Suppressor macrophage treated with lipopolysaccharide for 4 hours (primary cell): ENCODE measurements around the gene RASSF7.

Source experiments
- DNase-seq: peaks from one replicate; pipeline ENCODE4 v3.0.0-alpha.2; 2020

RASSF7 gene

DNA sequence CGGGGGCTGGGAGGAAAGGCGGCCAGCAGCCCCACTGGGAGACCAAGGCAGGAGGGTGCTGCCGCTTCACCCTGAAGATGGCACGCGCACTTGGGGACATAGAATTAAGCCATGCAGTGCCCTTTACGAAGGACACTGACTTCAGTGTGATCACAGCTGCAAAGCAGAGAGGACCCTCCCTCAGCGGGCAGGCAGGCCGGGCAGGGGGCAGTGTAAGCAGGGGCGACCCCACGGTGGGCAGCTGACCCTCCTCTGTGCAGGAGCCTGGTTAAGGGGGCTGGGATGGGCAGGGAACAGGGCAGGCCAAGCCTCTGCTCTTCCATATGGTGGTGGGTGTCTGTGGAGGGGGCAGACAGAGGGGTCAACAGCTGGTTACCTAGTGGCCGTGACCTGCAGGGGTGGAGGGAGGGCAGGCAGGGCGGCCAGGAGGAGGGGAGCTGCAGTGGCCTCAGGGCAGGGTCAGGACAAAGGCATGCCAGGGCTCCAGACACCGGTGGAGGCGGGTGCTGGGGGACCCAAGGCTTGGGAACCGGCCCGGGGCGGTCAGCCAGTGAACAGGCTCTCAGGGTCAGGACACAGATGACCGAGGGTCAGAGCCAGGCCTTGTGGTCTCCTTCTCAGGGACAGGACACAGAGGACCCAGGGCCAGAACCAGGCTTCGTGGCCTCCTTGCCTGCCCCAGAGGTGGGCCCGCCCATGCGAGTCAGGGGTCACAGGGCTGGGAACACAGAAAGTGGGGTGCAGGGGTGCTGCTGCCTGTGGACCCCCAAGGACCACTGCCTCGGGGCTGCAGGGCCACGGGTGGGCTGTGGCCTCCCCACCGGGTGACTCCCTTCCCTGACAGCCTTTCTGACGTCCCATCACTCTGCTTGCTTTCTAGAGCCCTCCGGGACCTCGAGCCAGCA is 7.4 kb upstream of the RASSF7 start:
- no peak for DNase-seq

DNA sequence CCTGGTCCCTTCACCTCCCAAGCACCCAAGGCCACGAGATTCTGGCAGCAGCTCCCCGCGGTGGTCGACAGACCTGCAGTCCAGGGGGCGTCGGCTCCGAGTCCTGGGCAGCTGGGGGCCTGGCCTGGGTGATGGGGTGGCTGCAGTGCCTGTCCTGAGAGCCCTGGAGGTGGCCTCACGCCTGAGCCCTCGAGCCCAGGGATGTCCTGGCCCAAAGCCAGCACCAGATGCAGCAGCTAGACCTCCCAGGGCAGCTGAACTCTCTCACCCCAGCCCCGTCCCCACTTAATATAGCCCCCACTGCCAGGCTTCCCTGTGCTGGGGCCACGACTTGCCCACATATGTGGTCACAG is 6.8 kb upstream of the RASSF7 start:
- no peak for DNase-seq

DNA sequence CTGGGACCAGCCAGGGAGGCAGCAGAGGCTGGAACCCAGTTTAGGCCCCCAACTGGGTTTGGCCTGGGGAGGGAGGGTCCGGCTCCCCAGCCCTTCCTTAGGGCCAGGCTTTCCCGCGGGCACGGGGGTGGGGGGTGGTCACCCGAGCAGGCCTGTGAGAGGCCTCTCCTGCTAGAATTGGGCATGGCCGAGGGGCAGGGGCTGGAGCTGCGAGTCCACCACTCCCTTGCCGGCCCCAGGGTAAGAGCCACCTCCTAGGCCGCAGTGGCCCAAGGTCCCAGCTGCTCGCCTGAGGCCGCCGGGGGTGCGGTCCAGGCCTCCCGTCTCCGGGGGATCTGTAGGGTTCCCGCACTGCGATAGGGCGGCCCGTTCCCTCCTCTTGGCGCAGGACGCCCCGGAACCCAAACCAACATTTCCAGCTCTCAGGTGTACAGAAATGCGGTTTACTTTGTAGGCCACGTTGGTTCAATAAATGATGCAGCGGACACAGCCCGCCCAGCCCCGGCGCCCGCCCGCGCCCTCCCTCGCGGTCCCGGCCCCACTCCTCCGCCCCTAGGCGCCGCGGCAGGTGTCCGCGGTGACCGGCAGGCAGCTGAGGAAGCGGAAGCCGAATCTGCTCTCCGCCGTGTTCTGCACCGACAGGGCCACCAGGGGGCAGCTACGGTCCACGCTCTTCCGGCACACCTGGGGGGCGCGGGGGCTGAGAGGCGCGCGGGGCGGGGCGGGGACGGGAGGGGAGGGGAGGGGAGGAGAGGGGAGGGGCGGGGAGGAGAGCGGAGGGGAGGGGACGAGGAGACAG is 6.1 kb upstream of the RASSF7 start:
- DNase-seq = peak; percentile 61

DNA sequence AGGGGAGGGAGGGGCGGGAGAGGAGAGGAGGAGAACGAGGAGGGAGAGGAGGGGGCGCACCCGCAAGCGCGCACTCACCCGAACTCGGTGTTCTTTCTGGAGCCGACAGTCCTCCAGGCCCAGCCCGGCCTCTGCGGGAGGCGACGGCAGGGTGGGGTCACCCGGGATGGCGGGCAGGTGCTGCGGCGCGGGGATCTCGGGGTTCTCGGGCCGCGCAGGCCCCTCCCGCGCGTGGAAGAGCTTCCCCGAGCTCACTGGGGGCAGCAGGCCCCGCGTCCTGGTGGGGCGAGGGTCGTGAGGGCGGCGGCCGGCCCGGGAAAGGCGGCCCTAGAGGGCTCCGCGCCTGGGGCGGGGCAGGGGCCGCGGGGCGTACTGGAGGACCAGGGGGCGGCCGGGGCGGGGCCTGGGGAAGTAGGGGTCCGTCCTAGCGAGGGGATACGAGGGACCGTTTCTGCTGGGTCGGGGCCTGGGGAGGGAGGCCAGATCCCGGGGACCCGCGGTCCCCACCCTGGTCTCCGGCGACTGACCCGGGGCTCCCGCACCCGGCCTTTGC is 5.5 kb upstream of the RASSF7 start:
- no peak for DNase-seq

DNA sequence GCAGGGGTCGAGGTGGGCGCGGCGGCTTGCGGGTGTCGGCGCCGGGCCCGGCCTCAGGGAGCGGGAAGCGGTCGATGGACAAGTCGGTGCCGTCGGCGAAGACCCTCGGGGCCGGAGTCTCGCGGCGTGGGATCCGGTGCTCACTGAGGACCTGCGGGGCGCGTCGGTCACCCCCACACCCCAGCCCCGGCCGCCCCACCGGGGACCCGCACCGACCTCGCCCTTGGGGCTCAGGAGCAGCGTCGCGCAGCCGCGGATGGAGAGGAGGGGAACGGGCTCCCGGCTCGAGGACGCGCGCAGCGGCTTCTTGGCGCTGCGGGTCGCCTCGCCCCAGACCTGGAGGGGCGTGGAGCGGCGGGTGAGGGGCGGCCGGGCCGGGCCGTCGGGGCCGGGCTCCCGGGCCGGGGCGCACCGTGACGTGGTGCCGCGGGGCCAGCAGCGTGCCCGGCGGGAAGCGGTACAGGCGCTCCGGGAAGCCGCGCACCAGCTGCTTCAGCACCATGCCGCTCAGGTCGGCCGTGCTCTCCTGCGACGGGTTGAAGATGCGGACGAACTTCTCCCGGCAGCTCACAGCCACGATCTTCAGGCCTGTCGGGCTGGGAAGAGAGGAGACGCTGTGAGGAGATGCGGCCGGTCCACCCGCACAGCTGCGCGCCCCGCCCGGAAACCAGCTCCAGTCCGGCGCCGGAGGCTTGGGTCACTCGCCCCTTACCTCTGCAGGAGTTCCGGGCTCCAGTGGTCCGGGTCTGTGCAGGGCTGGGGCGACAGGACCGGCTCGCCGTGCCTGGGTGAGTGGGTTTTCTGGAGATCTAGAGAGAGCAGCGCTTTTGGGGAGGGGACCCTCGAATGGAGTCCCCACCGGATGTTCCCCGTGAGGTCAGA is 4.7 kb upstream of the RASSF7 start:
- no peak for DNase-seq

DNA sequence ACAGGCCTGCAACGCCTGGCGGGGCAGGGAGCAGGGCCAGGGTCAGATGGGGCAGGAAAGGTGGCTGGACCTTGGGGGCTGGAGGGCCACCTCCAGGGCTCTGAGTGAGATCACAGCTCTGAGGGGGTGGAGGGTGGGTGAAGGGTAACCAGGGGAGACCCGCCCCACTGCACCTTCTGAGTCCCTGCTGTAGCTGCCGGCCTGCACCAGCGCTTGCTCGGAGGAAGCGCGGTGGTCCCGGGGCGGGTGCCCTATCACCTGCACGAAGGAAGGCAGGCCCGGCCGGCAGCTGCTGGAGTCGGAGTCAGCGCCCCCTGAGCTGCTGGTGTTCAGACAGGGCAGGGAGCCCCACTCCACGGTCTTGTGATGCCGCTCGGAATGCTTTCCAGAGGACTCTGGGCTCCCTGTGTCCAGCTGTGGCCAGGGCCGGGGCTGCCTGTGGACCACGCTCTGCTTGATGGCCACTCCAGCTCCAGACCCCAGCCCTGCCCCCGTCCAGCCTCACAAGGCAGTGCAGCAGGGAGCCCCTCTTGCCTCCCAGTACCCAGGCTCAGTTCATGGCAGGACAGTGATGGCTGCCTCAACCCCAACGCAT is 4.0 kb upstream of the RASSF7 start:
- DNase-seq = no peak

DNA sequence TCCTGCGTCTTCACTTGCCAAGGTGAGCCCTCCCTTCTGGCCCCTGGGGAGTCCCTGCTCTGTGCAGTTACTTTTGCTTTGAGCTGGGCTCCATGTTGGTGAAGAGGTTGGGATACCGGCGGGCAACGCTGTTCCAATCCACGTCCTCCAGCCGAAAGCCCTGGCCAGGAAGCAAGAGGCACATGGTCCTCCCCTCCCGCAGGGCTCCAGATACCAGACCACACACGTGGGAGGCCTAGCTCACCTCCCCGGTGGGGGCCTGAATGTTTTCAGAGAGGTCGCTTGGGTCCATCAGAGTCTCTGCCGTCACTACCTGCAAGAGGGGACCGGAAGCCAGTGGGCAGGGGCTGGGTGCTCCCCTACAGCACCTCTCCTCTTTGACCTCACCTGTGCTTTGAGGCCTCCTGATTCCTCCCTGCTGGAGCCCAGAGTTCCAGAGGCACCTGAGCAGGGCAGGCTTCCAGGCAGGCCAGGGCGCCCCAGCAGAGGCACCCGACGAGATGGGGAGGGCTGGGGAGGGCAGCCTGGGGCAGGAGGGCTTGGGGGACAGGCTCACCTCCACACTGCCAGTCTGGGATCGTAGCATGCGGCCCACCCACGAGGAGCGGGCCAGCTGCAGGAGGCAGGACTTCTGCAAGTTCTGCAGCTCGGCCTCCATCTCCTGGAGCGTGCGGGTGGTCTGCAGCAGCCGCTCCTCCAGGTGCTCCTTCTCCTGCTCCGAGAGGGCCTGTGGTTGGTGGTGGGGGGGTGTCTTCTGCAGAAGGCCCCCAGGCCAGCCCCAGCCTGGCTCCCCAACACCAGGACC is 3.2 kb upstream of the RASSF7 start:
- no peak for DNase-seq

DNA sequence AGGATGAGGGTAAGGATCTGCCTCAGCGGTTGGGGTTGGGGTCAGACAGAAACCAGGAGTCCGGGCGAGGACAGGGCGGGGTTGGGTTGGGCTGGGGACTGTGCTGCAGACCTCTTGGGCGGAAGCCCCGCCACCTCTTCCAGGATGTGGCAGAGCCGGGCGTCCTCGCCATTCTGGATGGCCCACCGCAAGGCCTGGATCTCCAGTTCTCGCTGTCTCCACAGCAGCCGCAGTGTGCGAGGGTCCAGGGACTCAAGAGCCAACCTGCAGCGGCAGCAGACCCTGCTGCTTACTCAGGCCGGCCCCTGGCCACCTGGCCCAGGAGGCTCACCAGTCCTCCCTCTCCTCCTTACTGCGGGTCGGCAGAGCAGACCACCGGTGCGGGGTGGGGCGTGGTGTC is 2.3 kb upstream of the RASSF7 start:
- no peak for DNase-seq

DNA sequence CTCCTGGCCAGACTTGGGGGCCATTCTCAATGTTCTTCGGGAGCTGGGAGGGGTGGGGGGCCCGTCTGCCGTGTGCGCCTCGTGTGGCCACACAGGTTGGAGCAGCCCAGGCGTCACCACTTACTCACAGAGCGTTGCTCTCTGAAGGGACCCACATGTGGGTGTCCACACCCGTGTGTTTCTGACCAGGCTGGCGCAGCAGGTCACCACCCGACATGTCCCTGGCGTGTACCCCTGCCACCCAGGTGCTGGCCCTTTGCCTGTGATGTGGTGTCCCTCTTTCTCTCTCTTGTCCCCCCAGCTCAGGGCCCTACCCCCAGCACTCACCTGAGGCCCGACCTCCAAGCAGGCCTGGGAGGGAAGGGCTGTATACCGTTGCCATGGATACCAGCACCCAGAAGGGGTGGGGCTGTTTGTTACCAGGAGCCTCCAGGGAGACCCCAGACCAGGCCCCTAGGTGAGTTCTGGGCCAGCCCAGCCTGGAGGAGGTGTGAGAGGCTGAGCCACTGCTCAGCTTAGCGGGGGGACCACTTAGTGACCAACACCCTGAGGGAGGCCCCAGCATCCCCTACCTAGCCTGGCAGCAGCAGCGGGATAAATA is 1.6 kb upstream of the RASSF7 start:
- DNase-seq = no peak

DNA sequence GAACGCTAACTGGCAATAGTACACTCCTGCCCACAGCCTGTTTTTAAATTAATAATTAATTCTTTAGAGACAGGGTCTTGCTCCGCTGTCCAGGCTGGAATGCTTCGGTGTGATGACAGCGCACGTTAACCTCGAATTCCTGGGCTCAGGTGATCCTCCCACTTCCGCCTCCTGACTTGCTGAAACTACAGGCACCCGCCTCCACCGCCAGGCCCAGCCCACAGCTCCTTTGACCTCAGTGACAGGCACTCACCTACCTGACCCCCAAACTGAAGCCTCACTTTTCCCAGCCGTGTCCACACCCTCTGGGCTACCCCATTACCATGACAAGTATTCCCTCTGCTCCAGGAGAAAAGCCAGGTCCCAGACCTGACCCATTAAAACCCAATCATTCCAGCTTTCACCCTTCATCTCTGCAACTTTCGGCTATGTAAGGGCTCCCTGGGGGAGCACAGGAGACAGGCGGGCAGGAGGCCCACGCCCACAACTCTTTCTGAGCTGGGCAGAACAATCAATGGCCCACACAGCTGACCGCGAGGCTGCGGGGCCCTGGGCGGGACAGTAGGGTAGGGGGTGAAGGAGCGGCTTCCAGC is 962 bp upstream of the RASSF7 start:
- DNase-seq = no peak

DNA sequence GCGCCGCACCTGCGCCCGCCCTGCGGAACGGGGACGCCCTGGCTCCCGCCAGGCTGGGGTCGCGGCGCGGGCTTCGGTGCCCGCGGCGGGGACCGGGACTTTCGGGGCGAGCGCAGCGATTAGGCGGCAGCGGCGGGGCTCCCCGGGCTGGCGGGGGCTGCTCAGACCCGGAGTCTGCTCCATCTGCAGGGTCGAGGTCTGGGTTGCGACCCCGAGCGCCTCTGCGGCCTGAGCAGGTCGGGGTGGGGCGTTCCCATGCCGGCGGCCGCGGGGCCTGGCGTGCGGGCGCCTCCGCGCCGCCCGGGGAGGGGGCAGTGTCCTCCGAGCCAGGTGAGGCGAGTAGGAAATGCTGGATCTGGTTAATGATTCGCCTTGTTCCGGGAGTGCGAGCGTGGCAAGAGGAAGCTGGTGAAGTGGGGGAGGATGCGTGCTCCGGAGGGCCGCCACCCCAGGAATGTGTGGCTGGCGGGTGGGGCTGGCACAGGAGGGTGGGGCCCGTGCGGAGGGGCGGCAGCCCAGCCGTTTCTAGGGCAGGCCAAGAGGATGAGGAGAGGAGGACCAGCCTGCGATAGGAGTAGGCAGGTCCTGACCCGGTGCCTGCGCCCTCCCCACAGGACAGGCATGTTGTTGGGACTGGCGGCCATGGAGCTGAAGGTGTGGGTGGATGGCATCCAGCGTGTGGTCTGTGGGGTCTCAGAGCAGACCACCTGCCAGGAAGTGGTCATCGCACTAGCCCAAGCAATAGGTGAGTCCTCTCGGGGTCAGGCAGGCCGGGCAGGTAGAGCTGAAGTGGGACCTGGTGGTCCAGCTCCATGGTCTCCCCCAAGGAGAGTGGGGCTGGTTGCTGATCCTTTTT is 606 bp downstream of the RASSF7 start:
- DNase-seq = peak; percentile 21

DNA sequence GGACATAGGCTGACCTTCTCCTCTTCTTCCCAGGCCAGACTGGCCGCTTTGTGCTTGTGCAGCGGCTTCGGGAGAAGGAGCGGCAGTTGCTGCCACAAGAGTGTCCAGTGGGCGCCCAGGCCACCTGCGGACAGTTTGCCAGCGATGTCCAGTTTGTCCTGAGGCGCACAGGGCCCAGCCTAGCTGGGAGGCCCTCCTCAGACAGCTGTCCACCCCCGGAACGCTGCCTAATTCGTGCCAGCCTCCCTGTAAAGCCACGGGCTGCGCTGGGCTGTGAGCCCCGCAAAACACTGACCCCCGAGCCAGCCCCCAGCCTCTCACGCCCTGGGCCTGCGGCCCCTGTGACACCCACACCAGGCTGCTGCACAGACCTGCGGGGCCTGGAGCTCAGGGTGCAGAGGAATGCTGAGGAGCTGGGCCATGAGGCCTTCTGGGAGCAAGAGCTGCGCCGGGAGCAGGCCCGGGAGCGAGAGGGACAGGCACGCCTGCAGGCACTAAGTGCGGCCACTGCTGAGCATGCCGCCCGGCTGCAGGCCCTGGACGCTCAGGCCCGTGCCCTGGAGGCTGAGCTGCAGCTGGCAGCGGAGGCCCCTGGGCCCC is 1.4 kb downstream of the RASSF7 start:
- DNase-seq = no peak

DNA sequence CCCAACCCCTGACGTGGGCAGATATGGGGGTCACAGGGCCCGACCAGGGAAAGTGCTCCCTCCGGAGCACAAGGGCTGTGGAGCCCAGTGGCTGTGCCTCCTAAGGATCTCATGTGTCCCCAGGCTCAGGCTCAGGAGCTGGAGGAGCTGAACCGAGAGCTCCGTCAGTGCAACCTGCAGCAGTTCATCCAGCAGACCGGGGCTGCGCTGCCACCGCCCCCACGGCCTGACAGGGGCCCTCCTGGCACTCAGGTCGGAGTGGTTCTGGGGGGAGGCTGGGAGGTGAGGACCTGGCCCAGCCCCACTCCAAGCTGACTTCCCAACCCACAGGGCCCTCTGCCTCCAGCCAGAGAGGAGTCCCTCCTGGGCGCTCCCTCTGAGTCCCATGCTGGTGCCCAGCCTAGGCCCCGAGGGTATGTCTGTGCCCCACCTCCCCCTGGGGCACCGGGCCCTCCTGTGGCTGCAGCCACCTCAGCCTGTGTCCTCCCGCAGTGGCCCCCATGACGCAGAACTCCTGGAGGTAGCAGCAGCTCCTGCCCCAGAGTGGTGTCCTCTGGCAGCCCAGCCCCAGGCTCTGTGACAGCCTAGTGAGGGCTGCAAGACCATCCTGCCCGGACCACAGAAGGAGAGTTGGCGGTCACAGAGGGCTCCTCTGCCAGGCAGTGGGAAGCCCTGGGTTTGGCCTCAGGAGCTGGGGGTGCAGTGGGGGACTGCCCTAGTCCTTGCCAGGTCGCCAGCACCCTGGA is 2.5 kb downstream of the RASSF7 start:
- DNase-seq = no peak

DNA sequence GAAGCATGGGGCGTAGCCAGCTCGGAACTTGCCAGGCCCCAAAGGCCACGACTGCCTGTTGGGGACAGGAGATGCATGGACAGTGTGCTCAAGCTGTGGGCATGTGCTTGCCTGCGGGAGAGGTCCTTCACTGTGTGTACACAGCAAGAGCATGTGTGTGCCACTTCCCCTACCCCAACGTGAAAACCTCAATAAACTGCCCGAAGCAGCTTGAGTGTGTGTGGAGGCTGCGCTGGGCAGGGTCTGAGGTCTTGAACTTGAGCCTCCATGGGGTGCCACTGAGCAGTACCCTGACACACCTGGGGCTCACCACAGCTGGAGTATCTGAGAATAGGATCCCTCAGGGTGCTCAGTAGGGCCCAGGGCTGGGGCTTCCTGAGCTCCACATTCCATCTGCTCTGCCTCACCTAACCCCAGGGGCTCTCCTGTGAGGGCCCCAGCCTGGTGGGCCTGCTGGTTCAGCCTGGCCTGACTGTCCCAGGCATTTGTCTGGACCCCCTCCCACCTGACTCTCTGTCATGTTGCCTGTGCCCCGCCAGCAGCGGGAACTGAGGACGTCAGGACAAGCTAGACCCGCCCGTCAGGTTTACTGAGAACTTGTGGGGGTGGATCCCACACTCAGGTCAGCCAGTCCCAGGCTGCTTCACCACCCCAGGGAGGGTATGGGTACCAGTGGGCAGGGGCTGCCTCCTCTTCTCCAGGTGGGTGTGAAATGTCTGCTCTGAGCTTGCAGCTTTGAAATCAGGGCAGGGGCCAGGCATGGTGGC is 3.2 kb downstream of the RASSF7 start:
- DNase-seq = no peak

DNA sequence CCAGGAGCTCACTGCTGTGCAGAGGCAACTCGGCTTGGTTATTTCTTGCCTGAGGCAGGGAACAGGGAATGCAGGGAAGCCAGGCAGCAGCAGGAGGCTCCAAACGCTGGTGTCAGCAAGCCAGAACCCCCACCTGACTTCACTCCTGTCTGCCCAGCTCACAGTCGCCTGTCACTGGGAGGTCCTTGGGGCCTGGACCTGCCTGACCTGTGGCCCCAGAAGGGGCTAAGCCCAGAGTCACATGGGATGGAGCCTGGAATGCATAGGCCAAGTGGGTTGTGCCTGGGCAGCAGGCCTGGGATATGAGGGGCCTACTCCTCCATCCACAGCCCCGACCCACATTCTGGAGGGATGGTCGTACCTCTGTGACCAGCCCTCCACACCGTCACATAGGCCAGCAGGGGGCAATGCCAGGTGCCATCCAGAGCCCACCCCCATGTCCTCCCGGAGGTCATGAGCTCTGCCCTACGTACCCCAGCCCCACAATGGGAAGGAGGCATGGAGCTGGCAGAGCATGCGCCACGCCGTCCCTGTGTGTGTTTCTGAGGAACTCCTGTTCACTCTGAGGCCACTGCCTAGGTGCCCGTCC is 5.2 kb downstream of the RASSF7 start:
- DNase-seq = no peak

DNA sequence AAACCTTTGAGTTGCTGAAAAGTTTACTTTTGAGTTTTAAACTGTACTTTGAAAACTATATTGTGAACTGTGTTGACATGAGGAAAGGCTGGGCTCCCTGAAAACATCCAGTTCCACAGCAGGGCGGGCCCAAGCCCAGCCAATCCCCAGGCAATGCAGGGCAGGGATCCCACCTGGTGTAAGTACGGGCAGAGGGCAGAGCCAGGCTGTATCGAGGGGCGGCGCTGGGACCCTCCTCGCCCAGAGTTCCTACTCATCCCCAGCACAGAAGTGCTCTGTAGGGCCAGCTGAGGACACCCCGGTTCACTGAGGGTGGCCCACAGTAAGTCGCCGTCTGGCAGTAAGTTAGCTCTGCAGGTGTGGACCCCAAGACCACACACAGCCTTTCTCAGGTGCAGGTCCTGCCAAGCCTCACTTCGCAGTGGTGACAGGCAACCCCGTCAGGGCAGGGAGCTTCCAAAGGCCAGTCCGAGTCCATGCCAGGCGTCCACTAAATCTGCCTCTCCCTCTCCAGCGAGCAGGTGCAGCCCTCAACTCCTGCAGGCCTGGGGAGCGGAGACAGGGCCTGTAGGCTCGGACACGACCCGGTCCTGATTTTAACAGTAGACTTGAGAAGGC is 6.3 kb downstream of the RASSF7 start:
- no peak for DNase-seq
